ENCODE data around the gene ZCWPW1.
A peak's percentile ranks its signal among the peaks of the same experiment; 100 is the strongest.
"Not testable (repeated sequence)": the region's sequence is repeated elsewhere in the genome, so short reads cannot be mapped to it uniquely, and the experiment has no call there.

Gene ZCWPW1

GRCh38 chr7:100455206-100455605 lies 26.7 kb upstream of the ZCWPW1 start:
- no peak for DNase-seq

DNA sequence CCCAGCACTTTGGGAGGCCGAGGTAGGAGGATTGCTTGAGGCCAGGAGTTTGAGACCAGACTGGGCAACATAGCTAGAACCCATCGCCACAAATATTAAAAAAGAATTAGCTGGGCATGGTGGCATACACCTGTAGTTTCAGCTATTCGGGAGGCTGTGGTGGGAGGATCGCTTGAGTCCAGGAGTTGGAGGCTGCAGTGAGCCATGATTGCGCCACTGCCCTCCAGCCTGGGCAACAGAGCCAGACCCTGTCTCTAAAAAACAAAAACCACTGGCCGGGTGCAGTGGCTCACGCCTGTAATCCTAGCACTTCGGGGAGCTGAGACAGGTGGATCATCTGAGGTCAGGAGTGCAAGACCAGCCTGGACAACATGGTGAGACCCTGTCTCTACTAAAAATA lies 25.4 kb upstream of the ZCWPW1 start:
- not testable (repeated sequence) for DNase-seq

- DNase-seq, result no peak
Observed at GRCh38 chr7:100452513-100452912, 24.0 kb upstream of the ZCWPW1 start.

DNA sequence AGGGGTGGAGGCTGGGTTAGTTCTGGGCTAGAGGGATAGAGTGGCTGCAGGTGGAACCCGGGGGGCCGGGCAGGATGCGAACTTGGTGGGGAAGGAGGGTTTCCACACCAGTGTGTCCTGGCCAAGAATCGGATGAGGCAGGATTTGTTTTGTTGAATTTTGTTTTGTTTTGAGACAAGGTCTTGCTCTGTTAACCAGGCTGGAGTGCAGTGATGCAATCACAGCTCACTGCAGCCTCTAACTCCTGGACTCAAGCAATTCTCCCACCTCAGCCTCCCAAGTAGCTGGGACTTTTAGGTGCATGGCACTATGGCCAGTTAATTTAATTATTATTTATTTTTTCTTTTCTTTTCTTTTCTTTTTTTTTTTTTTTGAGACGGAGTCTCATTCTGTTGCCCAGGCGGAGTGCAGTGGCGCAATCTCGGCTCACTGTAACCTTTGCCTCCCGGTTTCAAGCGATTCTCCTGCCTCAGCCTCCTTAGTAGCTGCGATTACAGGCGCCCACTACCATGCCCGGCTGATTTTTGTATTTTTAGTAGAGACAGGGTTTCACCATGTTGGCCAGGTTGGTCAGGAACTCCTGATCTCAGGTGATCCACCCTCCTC lies 20.8 kb upstream of the ZCWPW1 start:
- DNase-seq, result no peak

GRCh38 chr7:100447363-100447762 lies 18.9 kb upstream of the ZCWPW1 start:
- not testable (repeated sequence) for DNase-seq

DNA sequence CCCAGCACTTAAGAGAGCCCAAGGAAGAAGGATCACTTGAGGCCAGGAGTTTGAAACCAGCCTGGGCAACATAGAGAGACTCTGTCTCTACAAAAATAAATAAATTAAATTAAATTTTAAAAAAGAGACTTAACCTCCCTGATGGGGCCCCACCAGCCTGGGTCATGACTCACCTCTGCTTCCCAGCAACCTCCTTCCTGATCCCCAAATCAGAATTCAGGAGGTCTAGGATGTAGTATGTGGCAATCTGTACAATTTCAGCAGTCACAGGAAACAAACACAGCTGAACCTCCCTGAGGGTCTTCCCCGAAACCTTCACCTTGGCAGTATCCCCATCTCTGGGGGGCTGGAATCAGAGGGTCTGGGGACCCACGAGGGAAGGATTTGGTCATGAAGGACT lies 17.5 kb upstream of the ZCWPW1 start:
- no peak for DNase-seq

- no peak for DNase-seq
Observed at GRCh38 chr7:100444311-100445278, 16.1 kb upstream of the ZCWPW1 start.

DNA sequence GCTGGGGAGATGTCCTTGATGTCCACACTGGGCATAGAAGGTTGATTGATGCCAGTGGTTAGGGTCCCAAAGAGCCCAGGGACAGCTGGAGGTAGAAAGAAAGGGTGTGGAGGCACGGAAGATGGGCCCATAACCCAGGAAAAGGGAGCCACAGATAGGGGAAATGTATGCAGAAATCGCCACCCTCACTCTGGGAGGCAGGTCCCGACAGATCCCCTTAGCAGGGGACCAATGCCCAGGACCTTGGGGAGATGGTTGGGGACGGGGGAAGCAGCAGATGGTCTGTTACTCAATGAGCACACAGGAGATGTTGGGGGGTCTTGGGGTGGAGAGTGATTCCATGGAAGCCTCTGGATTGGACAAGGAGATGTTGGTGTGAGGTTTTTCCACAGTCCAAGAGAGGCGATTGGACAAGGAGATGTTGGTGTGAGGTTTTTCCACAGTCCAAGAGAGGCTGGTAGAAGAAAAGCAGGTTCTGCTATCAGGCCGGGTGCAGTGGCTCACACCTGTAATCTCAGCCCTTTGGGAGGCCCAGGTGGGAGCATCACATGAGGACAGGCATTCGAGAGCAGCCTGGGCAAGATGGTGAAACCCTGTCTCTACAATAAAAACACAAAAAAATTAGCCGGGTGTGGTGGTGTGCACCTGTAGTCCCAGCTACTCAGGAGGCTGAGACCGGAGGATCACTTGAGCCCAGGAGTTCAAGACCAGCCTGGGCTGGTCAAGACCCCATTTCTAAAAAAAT lies 14.8 kb upstream of the ZCWPW1 start:
- DNase-seq, result no peak

- DNase-seq, result no peak
Observed at GRCh38 chr7:100441641-100442535, 13.4 kb upstream of the ZCWPW1 start.

DNA sequence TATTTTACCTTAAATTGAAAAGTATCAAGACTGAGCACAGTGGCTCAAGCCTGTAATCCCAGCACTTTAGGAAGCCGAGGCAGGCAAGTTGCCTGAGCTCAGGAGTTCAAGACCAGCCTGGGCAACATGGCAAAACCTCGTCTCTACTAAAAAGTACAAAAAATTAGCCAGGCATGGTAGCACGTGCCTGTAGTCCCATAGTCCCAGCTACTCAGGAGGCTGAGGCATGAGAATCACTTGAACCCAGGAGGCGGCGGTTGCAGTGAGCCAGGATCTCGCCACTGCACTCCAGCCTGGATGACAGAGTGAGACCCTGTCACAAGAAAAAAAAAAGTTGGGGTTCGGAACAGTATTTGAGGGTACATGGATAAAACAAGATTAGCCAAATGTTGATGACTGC lies 10.7 kb upstream of the ZCWPW1 start:
- DNase-seq, result not testable (repeated sequence)

GRCh38 chr7:100438731-100439130 lies 10.2 kb upstream of the ZCWPW1 start:
- DNase-seq, result not testable (repeated sequence)

GRCh38 chr7:100438172-100438571 lies 9.7 kb upstream of the ZCWPW1 start:
- no peak for DNase-seq

GRCh38 chr7:100437150-100438100 lies 8.9 kb upstream of the ZCWPW1 start:
- no peak for DNase-seq

GRCh38 chr7:100435401-100436304 lies 7.2 kb upstream of the ZCWPW1 start:
- DNase-seq, result peak; percentile 46

GRCh38 chr7:100434297-100435144 lies 6.0 kb upstream of the ZCWPW1 start:
- no peak for DNase-seq

- no peak for DNase-seq
Observed at GRCh38 chr7:100433592-100434296, 5.2 kb upstream of the ZCWPW1 start.

GRCh38 chr7:100433276-100433591 lies 4.7 kb upstream of the ZCWPW1 start:
- no peak for DNase-seq

DNA sequence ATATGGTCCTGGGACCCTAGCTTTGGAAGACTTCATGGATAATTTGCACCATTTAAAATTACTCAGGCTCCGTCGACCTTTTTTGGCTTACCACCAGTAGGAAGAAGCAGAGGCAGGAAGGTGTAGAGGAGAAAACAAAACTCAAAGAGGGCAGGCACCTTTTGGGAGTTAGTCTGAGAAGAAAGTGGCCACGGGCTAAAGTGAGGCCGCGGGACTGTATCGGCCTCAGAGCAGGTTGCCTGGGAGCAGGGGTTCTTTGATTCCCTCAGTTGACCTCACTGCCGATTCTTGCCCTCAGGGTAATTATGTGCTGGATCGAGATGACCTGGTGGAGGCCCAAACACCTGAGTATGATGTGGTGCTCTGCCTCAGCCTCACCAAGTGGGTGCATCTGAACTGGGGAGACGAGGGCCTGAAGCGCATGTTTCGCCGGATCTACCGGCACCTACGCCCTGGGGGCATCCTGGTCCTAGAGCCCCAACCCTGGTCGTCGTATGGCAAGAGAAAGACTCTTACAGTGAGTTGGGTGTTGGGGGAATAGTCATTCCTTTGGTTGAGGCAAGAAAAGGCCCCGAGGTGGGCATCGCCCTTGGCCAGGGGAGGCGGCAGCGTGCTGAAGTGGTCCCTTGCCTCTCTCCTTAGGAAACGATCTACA lies 4.2 kb upstream of the ZCWPW1 start:
- no peak for DNase-seq
